NK-92 (cell line): ENCODE measurements around the gene OR10J5.

ENCODE experiments used
- DNase-seq: peaks from one replicate; lab custom pipeline; 2025; ENCODE audit not compliant: unreplicated experiment; lab: John Stamatoyannopoulos, UW

The OR10J5 gene

DNA sequence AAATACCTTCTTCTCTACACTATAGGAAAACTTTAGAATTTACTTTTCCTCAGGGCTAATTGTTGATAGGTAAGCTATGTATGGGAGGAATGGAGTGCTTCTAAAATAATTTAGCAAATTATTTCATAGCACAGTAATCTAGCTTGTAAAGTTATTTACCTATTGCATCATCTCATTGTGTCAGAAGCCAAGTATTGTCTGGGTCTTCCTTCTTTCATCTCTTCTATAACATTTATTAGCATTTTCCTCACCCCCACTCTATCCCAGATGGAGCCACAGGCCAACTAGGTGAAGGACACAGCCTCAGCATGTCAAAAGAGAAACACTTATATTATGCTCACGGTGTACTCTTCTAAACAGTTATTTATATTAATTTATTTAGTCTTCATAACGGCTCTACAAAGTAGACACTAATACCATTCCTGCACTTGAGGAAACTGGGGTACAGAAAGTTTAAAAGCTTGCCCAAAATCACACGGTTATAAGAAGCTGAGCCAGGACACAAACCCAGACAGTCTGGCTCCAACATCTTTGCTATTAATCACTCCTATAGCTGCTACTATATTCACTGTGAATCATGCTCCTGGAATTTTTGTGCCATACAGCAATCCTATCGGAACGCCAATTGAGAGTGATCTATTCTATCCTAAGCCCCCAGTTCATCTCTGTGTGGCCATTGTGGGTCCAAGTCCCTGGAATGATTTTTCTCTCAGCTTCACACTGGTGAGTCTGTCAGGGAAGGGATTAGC lies 43.1 kb downstream of the OR10J5 start:
- DNase-seq, result no peak
